ENCODE results near the gene SMIM33. TPM values are rescaled to one million over a fixed set of nuclear protein-coding genes. Genes with fewer than 3 reads are reported as not detected.
A peak's percentile ranks its signal among the peaks of the same experiment; 100 is the strongest.
"Not testable (repeated sequence)": the region's sequence is repeated elsewhere in the genome, so short reads cannot be mapped to it uniquely, and the experiment has no call there.

SMIM33 gene
- total and polyA plus RNA-seq, 5 donors from 2014 or later, result 0.08 to 1.9 (median 0.72) TPM

- H3K27me3 Mint-ChIP-seq; DNase-seq; H3K36me3 Mint-ChIP-seq; H3K9me3 ChIP-seq (ENCODE audit: control insufficient read depth in 2 of 2, low read length in 2 of 2); H3K27me3 ChIP-seq (ENCODE audit: control insufficient read depth, insufficient read depth, low read length); ATAC-seq (ENCODE audit: low read depth in 2 of 2); H3K36me3 ChIP-seq (ENCODE audit: control insufficient read depth, insufficient read depth, low read length); H3K4me1 ChIP-seq (ENCODE audit: control insufficient read depth, insufficient read depth, low read length, poor library complexity, severe bottlenecking); H3K4me1 Mint-ChIP-seq; H3K27ac ChIP-seq (ENCODE audit: insufficient read depth, low read length, poor library complexity, severe bottlenecking); H3K4me3 Mint-ChIP-seq; H3K27ac Mint-ChIP-seq; H3K4me3 ChIP-seq (ENCODE audit: low read depth, low read length); H3K9me3 Mint-ChIP-seq: not testable (repeated sequence)
Observed at GRCh38 chr5:139504722-139505121, 33.9 kb downstream of the SMIM33 start.

GRCh38 chr5:139512786-139513390 lies 42.1 kb downstream of the SMIM33 start:
- H3K27ac ChIP-seq (ENCODE audit: insufficient read depth, low read length, poor library complexity, severe bottlenecking), result no peak overlapping the region
- H3K4me3 ChIP-seq (ENCODE audit: low read depth, low read length), result no peak overlapping the region
- Mint-ChIP-seq H3K4me3 (no peak overlapping the region), H3K9me3 (no peaks in the 10 kb centered on the region), H3K36me3 (no peaks in the 10 kb centered on the region), H3K27me3 (no peaks in the 10 kb centered on the region), H3K4me1 (peaks cover 4 to 40% (median 7%) of the 10 kb centered on the region in 4 donors), H3K27ac (peak overlapping the region in 2 of 3 donors; percentile 21 to 67)
- H3K4me1 ChIP-seq (ENCODE audit: control insufficient read depth, insufficient read depth, low read length, poor library complexity, severe bottlenecking), result peaks cover 8% of the 10 kb centered on the region
- DNase-seq (peak in 1 of 3 donors; percentile 27), ATAC-seq (ENCODE audit: low read depth in 2 of 2) (no peak)
- H3K27me3 ChIP-seq (ENCODE audit: control insufficient read depth, insufficient read depth, low read length), result no peaks in the 10 kb centered on the region
- H3K36me3 ChIP-seq (ENCODE audit: control insufficient read depth, insufficient read depth, low read length), result no peaks in the 10 kb centered on the region
- H3K9me3 ChIP-seq (ENCODE audit: control insufficient read depth in 2 of 2, low read length in 2 of 2), result no peaks in the 10 kb centered on the region

- not testable (repeated sequence) for H3K27me3 ChIP-seq (ENCODE audit: control insufficient read depth, insufficient read depth, low read length); H3K4me3 ChIP-seq (ENCODE audit: low read depth, low read length); H3K9me3 ChIP-seq (ENCODE audit: control insufficient read depth in 2 of 2, low read length in 2 of 2); H3K27me3 Mint-ChIP-seq; H3K9me3 Mint-ChIP-seq; H3K36me3 ChIP-seq (ENCODE audit: control insufficient read depth, insufficient read depth, low read length); H3K36me3 Mint-ChIP-seq; H3K27ac ChIP-seq (ENCODE audit: insufficient read depth, low read length, poor library complexity, severe bottlenecking)
- Mint-ChIP-seq H3K4me3 (peak overlapping the region in 3 of 4 donors; percentile 62 to 79 (median 68)), H3K27ac (peak overlapping the region in 1 of 3 donors; percentile 46), H3K4me1 (peaks cover 9 to 44% (median 9%) of the 10 kb centered on the region in 4 donors)
- ATAC-seq (ENCODE audit: low read depth in 2 of 2) (peak; percentile 54 to 59), DNase-seq (peak; percentile 67 to 85 (median 74))
- H3K4me1 ChIP-seq (ENCODE audit: control insufficient read depth, insufficient read depth, low read length, poor library complexity, severe bottlenecking), result peaks cover 12% of the 10 kb centered on the region
Observed at GRCh38 chr5:139513434-139513833, 42.6 kb downstream of the SMIM33 start.

- Mint-ChIP-seq H3K4me3 (peak overlapping the region in 3 of 4 donors; percentile 62 to 79 (median 68)), H3K27ac (peak overlapping the region in 1 of 3 donors; percentile 46)
- H3K36me3 ChIP-seq (ENCODE audit: control insufficient read depth, insufficient read depth, low read length), result no peaks in the 10 kb centered on the region
Observed at GRCh38 chr5:139513852-139514485, 43.2 kb downstream of the SMIM33 start.

GRCh38 chr5:139514486-139514856 lies 43.7 kb downstream of the SMIM33 start:
- Mint-ChIP-seq H3K4me1 (peaks cover 9 to 51% (median 16%) of the 10 kb centered on the region in 4 donors), H3K36me3 (no peaks in the 10 kb centered on the region), H3K27ac (no peak overlapping the region), H3K27me3 (peaks cover 7% of the 10 kb centered on the region), H3K4me3 (no peak overlapping the region), H3K9me3 (peaks cover 0 to 2% (median 0%) of the 10 kb centered on the region in 7 donors)
- no peaks in the 10 kb centered on the region for H3K27me3 ChIP-seq (ENCODE audit: control insufficient read depth, insufficient read depth, low read length)
- H3K4me1 ChIP-seq (ENCODE audit: control insufficient read depth, insufficient read depth, low read length, poor library complexity, severe bottlenecking), result peaks cover 14% of the 10 kb centered on the region
- ATAC-seq (ENCODE audit: low read depth in 2 of 2) (no peak), DNase-seq (no peak)
- H3K36me3 ChIP-seq (ENCODE audit: control insufficient read depth, insufficient read depth, low read length), result no peaks in the 10 kb centered on the region
- no peaks in the 10 kb centered on the region for H3K9me3 ChIP-seq (ENCODE audit: control insufficient read depth in 2 of 2, low read length in 2 of 2)
- H3K27ac ChIP-seq (ENCODE audit: insufficient read depth, low read length, poor library complexity, severe bottlenecking), result no peak overlapping the region
- no peak overlapping the region for H3K4me3 ChIP-seq (ENCODE audit: low read depth, low read length)

More at GRCh38 chr5:139513852-139514485, 43.2 kb downstream of the SMIM33 start:
- H3K4me1 Mint-ChIP-seq, result peaks cover 9 to 50% (median 14%) of the 10 kb centered on the region in 4 donors
- H3K9me3 ChIP-seq (ENCODE audit: control insufficient read depth in 2 of 2, low read length in 2 of 2), result no peaks in the 10 kb centered on the region
- no peaks in the 10 kb centered on the region for H3K27me3 ChIP-seq (ENCODE audit: control insufficient read depth, insufficient read depth, low read length)
- no peak overlapping the region for H3K27ac ChIP-seq (ENCODE audit: insufficient read depth, low read length, poor library complexity, severe bottlenecking)
- H3K4me3 ChIP-seq (ENCODE audit: low read depth, low read length), result no peak overlapping the region
- peaks cover 14% of the 10 kb centered on the region for H3K4me1 ChIP-seq (ENCODE audit: control insufficient read depth, insufficient read depth, low read length, poor library complexity, severe bottlenecking)
- peaks cover 3% of the 10 kb centered on the region for H3K27me3 Mint-ChIP-seq
- no peak for ATAC-seq (ENCODE audit: low read depth in 2 of 2)
- no peaks in the 10 kb centered on the region for H3K9me3 Mint-ChIP-seq
- no peaks in the 10 kb centered on the region for H3K36me3 Mint-ChIP-seq
- DNase-seq, result no peak

- Histone ChIP-seq H3K9me3 (ENCODE audit: control insufficient read depth in 2 of 2, low read length in 2 of 2) (no peaks in the 10 kb centered on the region), H3K27me3 (ENCODE audit: control insufficient read depth, insufficient read depth, low read length) (no peaks in the 10 kb centered on the region), H3K4me3 (ENCODE audit: low read depth, low read length) (peak overlapping the region; percentile 81), H3K27ac (ENCODE audit: insufficient read depth, low read length, poor library complexity, severe bottlenecking) (peak overlapping the region; percentile 70), H3K4me1 (ENCODE audit: control insufficient read depth, insufficient read depth, low read length, poor library complexity, severe bottlenecking) (peaks cover 14% of the 10 kb centered on the region), H3K36me3 (ENCODE audit: control insufficient read depth, insufficient read depth, low read length) (no peaks in the 10 kb centered on the region)
- Mint-ChIP-seq H3K9me3 (peaks cover 0 to 2% (median 0%) of the 10 kb centered on the region in 7 donors), H3K36me3 (no peaks in the 10 kb centered on the region), H3K4me3 (peak overlapping the region; percentile 85 to 94 (median 92)), H3K27me3 (peaks cover 8% of the 10 kb centered on the region), H3K27ac (peak overlapping the region; percentile 93 to 99 (median 99)), H3K4me1 (peaks cover 5 to 24% (median 15%) of the 10 kb centered on the region in 4 donors)
- peak; percentile 77 to 90 (median 88) for DNase-seq
- ATAC-seq (ENCODE audit: low read depth in 2 of 2), result peak; percentile 96
Observed at GRCh38 chr5:139517683-139518564, 47.1 kb downstream of the SMIM33 start.
